Activated B cell treated with CpG ODN at 0.5 μM for 24 hours (primary cell): Measurements from ENCODE around the gene TIMM22. TPM values are rescaled to one million over a fixed set of nuclear protein-coding genes. Genes with fewer than 3 reads are reported as not detected.

Experiments
- ATAC-seq: fragments of 200-7000 bp; cut with Tn5 transposase; one replicate; pipeline ENCODE4 v1.10.0; 2021; ENCODE audit warnings: low read depth, mild to moderate bottlenecking, moderate library complexity
- CTCF ChIA-PET: fragments of 350-600 bp; sonication (Branson Sonifier 250); formaldehyde crosslinking; loops from one replicate; lab custom pipeline; 2021; ENCODE audit warnings: antibody characterized with exemption; lab: Charles Lee
- POLR2A ChIA-PET: fragments of 350-600 bp; sonication (Branson Sonifier 250); formaldehyde crosslinking; loops from one replicate; lab custom pipeline; 2021; ENCODE audit warnings: antibody characterized with exemption; lab: Charles Lee
- DNase-seq: peaks from one replicate; pipeline ENCODE4 v3.0.0; 2022
- H3K27ac Mint-ChIP-seq: one replicate; pipeline ENCODE4 v1.8.0; 2020; ENCODE audit warnings: mixed read lengths
- H3K27me3 Mint-ChIP-seq: one replicate; pipeline ENCODE4 v1.8.0; 2021; ENCODE audit warnings: mixed read lengths
- H3K36me3 Mint-ChIP-seq: one replicate; pipeline ENCODE4 v1.8.0; 2021; ENCODE audit warnings: low read depth, mixed read lengths
- H3K4me1 Mint-ChIP-seq: one replicate; pipeline ENCODE4 v1.8.0; 2021; ENCODE audit warnings: mixed read lengths
- H3K4me3 Mint-ChIP-seq: one replicate; pipeline ENCODE4 v1.8.0; 2020; ENCODE audit warnings: mild to moderate bottlenecking, mixed read lengths
- H3K9me3 Mint-ChIP-seq: one replicate; pipeline ENCODE4 v1.8.0; 2020; ENCODE audit warnings: mixed read lengths
- intact Hi-C: fragments of 100-400 bp; cut with micrococcal nuclease; formaldehyde crosslinking; loops from one replicate; pipeline ENCODE4 v1.15.1; 2024
- total RNA-seq: library from RNA; stranded (reverse); gene quantifications from 2 replicates; pipeline ENCODE4 v1.2.3, GENCODE V29; 2022
- TF ChIP-seq, protein P1 (sequence below): fragments of 200-600 bp; IDR thresholded peaks from one replicate; pipeline ENCODE4 v1.8.0; 2022; ENCODE audit warnings: antibody characterized with exemption, mild to moderate bottlenecking

Gene TIMM22
- total RNA-seq, 1 donor from 2014 or later = 11.1 TPM

DNA sequence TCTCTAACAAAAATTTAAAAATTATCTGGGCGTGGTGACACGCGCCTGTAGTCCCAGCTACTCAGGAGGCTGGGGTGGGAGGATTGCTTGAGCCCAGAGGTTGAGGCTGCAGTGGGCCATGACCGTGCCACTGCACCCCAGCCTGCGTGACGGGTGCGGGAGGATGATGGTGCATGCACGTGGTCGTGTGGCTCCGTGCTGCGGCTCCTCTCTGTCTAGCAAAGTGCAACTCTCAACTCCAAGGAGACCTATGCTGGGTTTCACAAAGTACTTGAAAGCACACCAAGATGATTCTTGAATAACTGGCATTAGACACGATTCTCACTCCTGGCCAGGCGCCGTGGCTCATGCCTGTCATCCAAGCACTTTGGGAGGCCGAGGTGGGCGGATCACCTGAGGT, 43.2 kb upstream of the TIMM22 start:
- no peak overlapping the region for H3K27ac Mint-ChIP-seq
- intact Hi-C loops = no loop called here
- CTCF ChIA-PET = no interaction called here
- DNase-seq = no peak
- H3K27me3 Mint-ChIP-seq = peaks cover 18% of the 10 kb centered on the region
- H3K4me3 Mint-ChIP-seq = no peak overlapping the region
- H3K9me3 Mint-ChIP-seq = no peaks in the 10 kb centered on the region
- H3K4me1 Mint-ChIP-seq = no peaks in the 10 kb centered on the region
- no peaks in the 10 kb centered on the region for H3K36me3 Mint-ChIP-seq
- ATAC-seq = no peak
- TF ChIP-seq, protein P1, sequence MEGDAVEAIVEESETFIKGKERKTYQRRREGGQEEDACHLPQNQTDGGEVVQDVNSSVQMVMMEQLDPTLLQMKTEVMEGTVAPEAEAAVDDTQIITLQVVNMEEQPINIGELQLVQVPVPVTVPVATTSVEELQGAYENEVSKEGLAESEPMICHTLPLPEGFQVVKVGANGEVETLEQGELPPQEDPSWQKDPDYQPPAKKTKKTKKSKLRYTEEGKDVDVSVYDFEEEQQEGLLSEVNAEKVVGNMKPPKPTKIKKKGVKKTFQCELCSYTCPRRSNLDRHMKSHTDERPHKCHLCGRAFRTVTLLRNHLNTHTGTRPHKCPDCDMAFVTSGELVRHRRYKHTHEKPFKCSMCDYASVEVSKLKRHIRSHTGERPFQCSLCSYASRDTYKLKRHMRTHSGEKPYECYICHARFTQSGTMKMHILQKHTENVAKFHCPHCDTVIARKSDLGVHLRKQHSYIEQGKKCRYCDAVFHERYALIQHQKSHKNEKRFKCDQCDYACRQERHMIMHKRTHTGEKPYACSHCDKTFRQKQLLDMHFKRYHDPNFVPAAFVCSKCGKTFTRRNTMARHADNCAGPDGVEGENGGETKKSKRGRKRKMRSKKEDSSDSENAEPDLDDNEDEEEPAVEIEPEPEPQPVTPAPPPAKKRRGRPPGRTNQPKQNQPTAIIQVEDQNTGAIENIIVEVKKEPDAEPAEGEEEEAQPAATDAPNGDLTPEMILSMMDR = no peak
- POLR2A ChIA-PET = no interaction called here

DNA sequence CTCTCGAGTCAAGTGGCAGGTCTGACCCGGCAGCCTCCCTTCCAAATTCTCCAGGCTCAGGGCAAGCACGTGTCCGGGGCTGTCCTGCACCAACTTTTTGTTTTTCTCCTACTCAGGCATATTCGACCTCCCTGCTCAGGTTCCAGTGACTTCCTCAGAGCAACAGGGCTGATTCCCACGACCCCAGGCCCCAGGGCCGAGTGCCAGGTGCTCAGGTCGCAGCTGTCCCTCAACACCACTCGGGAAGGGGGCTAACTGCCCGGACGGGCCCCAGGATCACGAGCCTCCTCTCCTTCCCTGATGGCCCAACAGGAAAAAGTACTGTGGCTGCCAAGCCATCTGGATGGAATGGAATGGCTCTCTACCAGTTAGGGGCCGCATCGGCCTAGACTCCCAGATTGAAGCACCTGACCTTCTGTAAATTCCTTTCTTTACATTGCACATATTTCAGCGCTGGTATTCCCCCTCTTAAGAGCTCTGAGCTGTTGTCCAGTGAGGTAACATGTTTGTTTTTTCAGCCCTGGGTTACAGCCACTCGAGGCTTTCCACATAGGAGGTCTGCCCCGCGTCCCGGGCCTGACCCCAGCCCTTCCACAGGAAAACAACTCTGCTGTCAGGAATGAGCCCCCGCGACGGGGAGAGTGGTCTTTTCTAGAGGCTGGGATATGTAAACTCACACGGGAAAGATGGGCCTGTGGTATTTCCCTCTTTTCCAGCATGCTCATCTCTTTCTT, 42.3 kb upstream of the TIMM22 start:
- TF ChIP-seq, protein P1 = no peak
- H3K9me3 Mint-ChIP-seq = no peaks in the 10 kb centered on the region
- DNase-seq = no peak
- H3K4me1 Mint-ChIP-seq = no peaks in the 10 kb centered on the region
- peaks cover 18% of the 10 kb centered on the region for H3K27me3 Mint-ChIP-seq
- ATAC-seq = no peak
- H3K36me3 Mint-ChIP-seq = no peaks in the 10 kb centered on the region
- ChIA-PET CTCF (no interaction called here), POLR2A (no interaction called here)
- intact Hi-C loops = no loop called here
- no peak overlapping the region for H3K27ac Mint-ChIP-seq
- no peak overlapping the region for H3K4me3 Mint-ChIP-seq

DNA sequence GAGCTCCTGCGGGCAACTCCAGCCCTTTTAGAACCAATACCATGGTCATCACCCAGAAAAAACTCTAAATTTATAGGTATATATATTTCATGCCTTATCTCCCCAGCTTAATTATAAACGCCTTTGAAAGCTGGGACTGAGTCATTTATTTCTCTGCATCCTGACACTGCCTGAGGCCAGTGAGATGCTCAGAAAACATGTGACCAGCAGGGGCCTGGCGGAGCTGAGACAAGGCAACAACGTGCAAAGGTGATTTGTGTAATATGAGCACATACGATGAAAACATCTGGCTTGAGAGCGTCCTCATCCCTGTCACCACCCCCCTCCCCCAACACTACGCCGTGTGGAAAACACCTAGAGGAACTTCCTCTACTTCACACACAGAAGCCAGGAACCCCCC, 40.0 kb upstream of the TIMM22 start:
- DNase-seq = no peak
- TF ChIP-seq, protein P1 = no peak
- ChIA-PET CTCF (interaction anchor here (1.5 kb wide), 1 partner anchor 24 kb away, joined by 4 read pairs; no protein-coding TSS in a partner anchor), POLR2A (no interaction called here)
- Mint-ChIP-seq H3K4me1 (no peaks in the 10 kb centered on the region), H3K27ac (no peak overlapping the region), H3K27me3 (peaks cover 9% of the 10 kb centered on the region), H3K4me3 (no peak overlapping the region), H3K36me3 (no peaks in the 10 kb centered on the region), H3K9me3 (no peaks in the 10 kb centered on the region)
- intact Hi-C loops = no loop called here
- no peak for ATAC-seq

DNA sequence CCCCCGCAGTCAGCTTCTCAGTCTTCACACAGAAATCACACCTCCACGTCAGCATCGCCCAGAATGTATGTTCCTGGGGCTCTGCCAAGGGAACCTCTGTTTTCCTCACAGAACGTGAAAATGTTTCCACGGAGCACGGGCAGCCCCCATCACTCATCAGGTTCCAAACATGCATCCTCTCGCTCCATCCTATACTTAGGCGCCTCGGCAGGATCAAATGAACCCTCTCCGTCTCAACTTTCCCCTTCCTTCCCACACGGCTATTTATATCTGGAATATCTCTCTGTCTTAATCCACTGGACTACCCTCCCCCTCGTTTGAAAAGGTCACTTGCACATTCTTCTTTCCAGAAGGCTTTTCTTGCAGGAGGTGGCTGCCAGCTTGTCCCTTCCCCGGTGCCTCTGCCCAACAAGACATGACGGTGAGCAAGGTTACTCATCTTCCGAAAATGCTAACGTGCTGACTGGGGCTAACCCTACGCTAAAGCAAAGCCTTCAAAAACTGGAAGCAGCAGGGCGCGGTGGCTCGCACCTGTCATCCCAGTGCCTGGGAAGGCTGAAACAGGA, 39.0 kb upstream of the TIMM22 start:
- ChIA-PET POLR2A (no interaction called here), CTCF (no interaction called here)
- no peaks in the 10 kb centered on the region for H3K9me3 Mint-ChIP-seq
- no peaks in the 10 kb centered on the region for H3K4me1 Mint-ChIP-seq
- H3K27ac Mint-ChIP-seq = no peak overlapping the region
- ATAC-seq = no peak
- no peak for DNase-seq
- intact Hi-C loops = no loop called here
- H3K27me3 Mint-ChIP-seq = peaks cover 11% of the 10 kb centered on the region
- TF ChIP-seq, protein P1 = no peak
- H3K36me3 Mint-ChIP-seq = no peaks in the 10 kb centered on the region
- no peak overlapping the region for H3K4me3 Mint-ChIP-seq

DNA sequence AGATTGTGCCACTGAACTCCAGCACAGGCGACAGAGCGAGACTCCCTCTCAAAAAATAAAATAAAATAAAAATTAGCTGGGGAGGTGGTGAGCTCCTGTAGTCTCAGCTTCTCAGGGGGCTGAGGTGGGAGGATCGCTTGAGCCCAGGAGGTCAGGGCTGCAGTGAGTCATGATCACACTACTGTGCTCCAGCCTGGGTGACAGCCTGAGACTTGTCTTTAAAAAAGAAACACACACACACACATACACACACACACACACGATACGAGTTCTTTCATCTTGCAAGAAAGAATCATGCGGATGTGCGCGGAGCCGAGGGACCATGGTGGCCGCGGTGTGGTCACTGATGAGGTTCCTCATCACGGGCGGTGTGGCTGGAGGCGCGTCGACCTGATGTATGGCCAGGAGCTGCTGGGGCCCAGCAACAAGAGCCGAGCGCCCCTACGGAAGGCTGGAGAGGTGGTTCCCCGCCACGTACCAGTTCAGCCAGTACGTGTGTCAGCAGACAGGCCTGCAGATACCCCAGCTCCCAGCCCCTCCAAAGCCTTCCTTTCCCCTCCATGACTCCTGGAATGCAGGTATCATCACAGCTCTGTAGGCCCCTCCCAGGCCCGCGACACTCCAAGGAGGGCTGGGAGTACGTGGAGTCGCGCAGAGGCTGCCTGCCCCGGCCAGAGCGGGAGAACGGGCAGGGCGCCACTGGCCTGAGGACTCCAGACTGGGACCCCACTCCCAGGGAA, 38.0 kb upstream of the TIMM22 start:
- Mint-ChIP-seq H3K4me1 (no peaks in the 10 kb centered on the region), H3K27me3 (peaks cover 11% of the 10 kb centered on the region), H3K4me3 (no peak overlapping the region), H3K9me3 (no peaks in the 10 kb centered on the region), H3K36me3 (no peaks in the 10 kb centered on the region), H3K27ac (no peak overlapping the region)
- TF ChIP-seq, protein P1 = no peak
- intact Hi-C loops = no loop called here
- POLR2A ChIA-PET = no interaction called here
- ATAC-seq (no peak), DNase-seq (no peak)
- CTCF ChIA-PET = no interaction called here
